NCI-H82 (cell line): Measurements from ENCODE around the gene ZNF717.
"Not testable (repeated sequence)": the region's sequence is repeated elsewhere in the genome, so short reads cannot be mapped to it uniquely, and the experiment has no call there.

ENCODE experiments used
- DNase-seq: peaks from one replicate; lab custom pipeline; 2025; lab: John Stamatoyannopoulos, UW

Gene ZNF717

GRCh38 chr3:75785081-75785755, at the start of gene ZNF717:
Gene ZNF717 (minus strand): TSS chr3:75785549. CDS start chr3:75783362, 2,187 bp downstream.
- not testable (repeated sequence) for DNase-seq

- DNase-seq = not testable (repeated sequence)
Measured at GRCh38 chr3:75831076-75831475, 45.7 kb upstream of the ZNF717 start.

- DNase-seq = not testable (repeated sequence)
Measured at GRCh38 chr3:75818019-75818418, 32.7 kb upstream of the ZNF717 start.

- DNase-seq = peak; percentile 51
Measured at GRCh38 chr3:75816287-75817180, 31.2 kb upstream of the ZNF717 start.

GRCh38 chr3:75814797-75815196, 29.4 kb upstream of the ZNF717 start:
- no peak for DNase-seq

- no peak for DNase-seq
Measured at GRCh38 chr3:75782506-75782905, 2.8 kb downstream of the ZNF717 start.

DNA sequence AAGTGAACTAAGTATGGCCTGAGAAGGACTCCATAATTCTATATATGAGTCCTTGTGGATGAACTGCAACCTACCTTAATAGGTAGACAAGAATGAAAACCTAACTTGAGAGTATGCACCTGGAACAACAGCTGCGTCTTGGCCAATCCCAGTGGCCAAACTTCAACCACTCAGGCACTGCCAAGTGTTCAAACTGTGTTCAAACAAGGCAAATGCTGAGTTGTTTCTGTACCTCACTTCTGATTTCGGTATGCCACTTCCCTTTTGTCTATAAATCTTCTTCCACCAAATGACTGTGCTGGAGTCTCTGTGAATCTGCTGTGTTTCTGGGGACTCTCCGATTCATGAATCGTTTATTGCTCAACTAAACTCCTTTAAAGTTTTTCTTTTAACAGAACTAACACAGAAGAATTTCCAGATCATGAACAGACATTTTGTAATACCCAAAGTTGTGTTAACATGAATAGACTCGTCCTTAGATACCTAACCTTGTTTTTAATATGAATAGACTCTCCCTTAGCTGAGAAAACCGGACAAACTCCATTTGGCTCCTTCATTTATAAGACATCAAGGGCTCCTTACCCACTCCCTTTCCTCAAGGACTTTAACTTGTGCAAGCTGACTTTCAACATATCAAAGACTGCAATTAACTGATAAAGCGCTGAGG, 4.1 kb downstream of the ZNF717 start:
- DNase-seq = no peak

- not testable (repeated sequence) for DNase-seq
Measured at GRCh38 chr3:75777742-75778141, 7.6 kb downstream of the ZNF717 start.

- not testable (repeated sequence) for DNase-seq
Measured at GRCh38 chr3:75771631-75772030, 13.7 kb downstream of the ZNF717 start.

DNA sequence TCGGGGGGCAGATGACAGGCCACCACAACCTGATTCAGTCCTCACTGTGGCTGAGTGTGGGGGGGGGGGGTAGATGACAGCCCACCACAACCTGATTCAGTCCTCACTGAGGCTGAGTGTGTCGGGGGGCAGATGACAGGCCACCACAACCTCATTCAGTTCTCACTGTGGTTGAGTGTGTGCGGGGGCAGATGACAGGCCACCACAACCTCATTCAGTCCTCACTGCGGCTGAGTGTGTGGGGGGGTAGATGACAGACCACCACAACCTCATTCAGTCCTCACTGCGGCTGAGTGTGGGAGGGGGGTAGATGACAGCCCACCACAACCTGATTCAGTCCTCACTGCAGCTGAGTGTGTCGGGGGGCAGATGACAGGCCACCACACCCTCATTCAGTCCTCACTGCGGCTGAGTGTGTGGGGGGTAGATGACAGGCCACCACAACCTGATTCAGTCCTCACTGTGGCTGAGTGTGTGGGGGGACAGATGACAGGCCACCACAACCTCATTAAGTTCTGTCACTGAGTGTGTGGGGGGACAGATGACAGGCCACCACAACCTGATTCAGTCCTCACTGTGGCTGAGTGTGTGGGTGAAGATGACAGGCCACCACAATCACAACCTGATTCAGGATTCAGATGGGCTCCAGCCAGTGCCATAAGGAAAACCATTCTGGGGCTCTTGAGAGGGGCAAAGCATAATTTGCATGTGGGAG, 16.9 kb downstream of the ZNF717 start:
- no peak for DNase-seq

GRCh38 chr3:75737831-75738493, 47.4 kb downstream of the ZNF717 start:
- no peak for DNase-seq

- DNase-seq = no peak
Measured at GRCh38 chr3:75727985-75728384, 57.4 kb downstream of the ZNF717 start.

GRCh38 chr3:75692061-75692460, 93.3 kb downstream of the ZNF717 start:
- DNase-seq = no peak

GRCh38 chr3:75687323-75687722, 98.0 kb downstream of the ZNF717 start:
- DNase-seq = no peak
